Karpas-422 (cell line): ENCODE data around the gene RYR2. TPM values are rescaled to one million over a fixed set of nuclear protein-coding genes. Genes with fewer than 3 reads are reported as not detected.

Experiments
- DNase-seq: peaks from one replicate; pipeline ENCODE4 v3.0.0-alpha.2; 2015
- H2AFZ ChIP-seq: fragments of 200-600 bp; sonication (generic); 2 replicates; pipeline ENCODE4 v1.6.1; 2014; ENCODE audit warnings: antibody characterized with exemption, low read length, mixed read lengths
- H3K27ac ChIP-seq: fragments of 200-600 bp; sonication (generic); 2 replicates; pipeline ENCODE4 v1.5.1; 2014; ENCODE audit warnings: mild to moderate bottlenecking, low read length, moderate library complexity
- H3K27me3 ChIP-seq: fragments of 200-600 bp; sonication (generic); 2 replicates; pipeline ENCODE4 v1.6.1; 2014; ENCODE audit warnings: low read length, mixed read lengths
- H3K36me3 ChIP-seq: fragments of 200-600 bp; sonication (generic); 2 replicates; pipeline ENCODE4 v1.6.1; 2014; ENCODE audit warnings: low read length, mixed read lengths; ENCODE audit not compliant: insufficient read depth
- H3K4me1 ChIP-seq: fragments of 200-600 bp; sonication (generic); 2 replicates; pipeline ENCODE4 v1.6.1; 2014; ENCODE audit warnings: mild to moderate bottlenecking, low read length, mixed read lengths
- H3K4me2 ChIP-seq: fragments of 200-600 bp; sonication (generic); 2 replicates; pipeline ENCODE4 v1.6.1; 2014; ENCODE audit warnings: low read length, low read depth, mild to moderate bottlenecking; ENCODE audit not compliant: poor library complexity, severe bottlenecking
- H3K4me3 ChIP-seq: fragments of 200-600 bp; sonication (generic); 2 replicates; pipeline ENCODE4 v1.5.1; 2014; ENCODE audit warnings: mild to moderate bottlenecking, antibody characterized with exemption, low read length, mixed read lengths
- H3K79me2 ChIP-seq: fragments of 200-600 bp; sonication (generic); 2 replicates; pipeline ENCODE4 v1.6.1; 2014; ENCODE audit warnings: mild to moderate bottlenecking, low read length, mixed read lengths
- H3K9ac ChIP-seq: fragments of 200-600 bp; sonication (generic); 2 replicates; pipeline ENCODE4 v1.6.0; 2014; ENCODE audit warnings: low read length
- H3K9me2 ChIP-seq: fragments of 200-600 bp; sonication (generic), shearing (Covaris generic); replicated peaks from 2 replicates; pipeline ENCODE4 v1.6.0; 2014; ENCODE audit warnings: mild to moderate bottlenecking, low read length, moderate library complexity; ENCODE audit not compliant: insufficient read depth
- H3K9me3 ChIP-seq: fragments of 300-700, 200-600 bp; sonication (generic); 2 replicates; pipeline ENCODE4 v1.6.1; 2014; ENCODE audit warnings: low read length, mixed read lengths
- H4K20me1 ChIP-seq: fragments of 200-600 bp; sonication (generic); 2 replicates; pipeline ENCODE4 v1.6.1; 2014; ENCODE audit warnings: mild to moderate bottlenecking, antibody characterized with exemption, low read length, low read depth; ENCODE audit not compliant: insufficient read depth
- total RNA-seq: library from RNA; depleted of rRNA; stranded (reverse); fragments of >200 nt; shearing (Covaris generic); gene quantifications from 2 replicates; pipeline ENCODE4 v1.2.3, GENCODE V29; 2014; ENCODE audit warnings: low replicate concordance

RYR2 gene
- total RNA-seq, 1 experiment from 2014 or later, result not detected

DNA sequence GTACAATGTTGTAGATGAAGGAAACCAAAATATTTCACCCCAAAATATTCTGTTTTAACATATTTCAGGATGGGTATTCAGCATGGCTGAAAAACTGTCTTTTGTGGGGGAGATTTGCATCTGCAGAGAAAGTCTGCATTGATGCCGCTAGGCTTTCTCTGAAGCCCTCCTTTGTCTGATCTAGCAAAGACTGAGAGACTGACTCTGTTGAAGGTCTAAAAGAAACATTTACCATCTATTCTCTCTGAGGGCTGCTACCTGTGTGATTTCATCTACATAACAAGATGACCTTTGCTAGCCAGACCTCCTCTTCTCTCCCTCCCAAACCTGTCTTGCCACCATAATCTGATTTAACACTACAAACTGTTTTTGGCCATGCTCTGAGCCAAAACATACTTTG lies 25.4 kb upstream of the RYR2 start:
- H3K9ac ChIP-seq, result no peak overlapping the region
- no peak for DNase-seq
- H3K27ac ChIP-seq, result no peak overlapping the region
- H3K4me2 ChIP-seq, result no peak overlapping the region
- no peaks in the 10 kb centered on the region for H3K9me2 ChIP-seq
- H3K4me3 ChIP-seq, result no peak overlapping the region
- H3K9me3 ChIP-seq, result no peaks in the 10 kb centered on the region
- no peaks in the 10 kb centered on the region for H3K4me1 ChIP-seq
- no peaks in the 10 kb centered on the region for H3K27me3 ChIP-seq
- H2AFZ ChIP-seq, result no peak overlapping the region
- no peaks in the 10 kb centered on the region for H4K20me1 ChIP-seq
- H3K79me2 ChIP-seq, result no peaks in the 10 kb centered on the region
- no peaks in the 10 kb centered on the region for H3K36me3 ChIP-seq

DNA sequence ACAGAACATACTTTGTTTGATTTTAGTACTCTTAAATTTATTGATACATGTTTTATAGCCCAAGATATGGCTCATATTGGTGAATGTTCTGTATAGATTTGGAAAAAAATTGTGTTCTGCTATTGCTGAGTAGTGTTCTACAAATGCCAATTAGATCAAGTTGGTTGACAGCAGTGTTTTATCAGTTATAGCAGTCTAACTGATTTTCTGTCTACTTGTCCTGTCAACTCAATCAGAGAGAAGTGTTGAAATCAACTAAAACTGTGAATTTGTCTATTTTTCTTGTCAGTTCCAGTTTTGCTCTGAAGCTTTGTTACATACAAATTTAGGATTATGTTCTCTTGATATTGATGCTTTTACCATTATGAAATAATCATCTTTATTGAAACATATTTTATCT lies 23.1 kb upstream of the RYR2 start:
- H4K20me1 ChIP-seq, result no peaks in the 10 kb centered on the region
- no peaks in the 10 kb centered on the region for H3K36me3 ChIP-seq
- no peaks in the 10 kb centered on the region for H3K4me1 ChIP-seq

DNA sequence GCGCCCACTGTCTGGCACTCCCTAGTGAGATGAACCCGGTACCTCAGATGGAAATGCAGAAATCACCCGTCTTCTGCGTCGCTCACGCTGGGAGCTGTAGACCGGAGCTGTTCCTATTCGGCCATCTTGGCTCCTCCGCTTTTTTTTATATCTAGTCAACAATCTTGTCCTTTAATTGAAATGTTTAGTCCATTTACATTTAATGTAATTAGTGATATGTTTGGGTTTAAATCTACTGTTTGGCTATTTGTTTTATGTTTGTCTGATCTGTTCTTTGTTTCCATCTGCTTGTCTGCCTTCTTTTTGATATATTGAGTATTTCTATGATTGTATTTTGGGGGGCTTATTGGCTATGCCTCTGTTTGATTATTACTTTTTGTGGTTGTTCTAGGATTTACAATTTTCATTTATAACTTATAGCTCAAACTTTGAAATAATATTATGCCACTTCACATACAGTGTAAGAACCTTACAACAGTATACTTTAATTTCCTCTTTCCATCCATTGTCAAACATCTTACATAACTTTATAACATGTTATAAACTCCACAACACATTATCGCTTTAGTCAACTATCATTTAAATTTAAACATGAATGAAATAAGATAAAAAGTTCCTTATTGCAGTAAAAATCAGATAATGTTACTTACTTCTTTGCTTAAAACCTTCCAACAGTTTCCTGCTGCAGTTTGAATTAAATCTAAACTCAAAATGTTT lies 16.5 kb upstream of the RYR2 start:
- Histone ChIP-seq H3K36me3 (no peaks in the 10 kb centered on the region), H3K79me2 (no peaks in the 10 kb centered on the region), H3K27me3 (no peaks in the 10 kb centered on the region), H3K27ac (no peak overlapping the region), H4K20me1 (no peaks in the 10 kb centered on the region), H3K4me3 (no peak overlapping the region), H3K9me2 (no peaks in the 10 kb centered on the region), H3K9ac (no peak overlapping the region), H3K4me1 (no peaks in the 10 kb centered on the region), H2AFZ (no peak overlapping the region), H3K9me3 (no peaks in the 10 kb centered on the region), H3K4me2 (no peak overlapping the region)
- no peak for DNase-seq

More for the DNA sequence above, 23.1 kb upstream of the RYR2 start:
- no peak overlapping the region for H3K27ac ChIP-seq
- no peak overlapping the region for H3K4me2 ChIP-seq
- DNase-seq, result no peak
- H3K27me3 ChIP-seq, result no peaks in the 10 kb centered on the region
- no peaks in the 10 kb centered on the region for H3K79me2 ChIP-seq
- H3K4me3 ChIP-seq, result no peak overlapping the region
- H3K9me3 ChIP-seq, result no peaks in the 10 kb centered on the region
- no peak overlapping the region for H2AFZ ChIP-seq
- H3K9ac ChIP-seq, result no peak overlapping the region
- no peaks in the 10 kb centered on the region for H3K9me2 ChIP-seq

DNA sequence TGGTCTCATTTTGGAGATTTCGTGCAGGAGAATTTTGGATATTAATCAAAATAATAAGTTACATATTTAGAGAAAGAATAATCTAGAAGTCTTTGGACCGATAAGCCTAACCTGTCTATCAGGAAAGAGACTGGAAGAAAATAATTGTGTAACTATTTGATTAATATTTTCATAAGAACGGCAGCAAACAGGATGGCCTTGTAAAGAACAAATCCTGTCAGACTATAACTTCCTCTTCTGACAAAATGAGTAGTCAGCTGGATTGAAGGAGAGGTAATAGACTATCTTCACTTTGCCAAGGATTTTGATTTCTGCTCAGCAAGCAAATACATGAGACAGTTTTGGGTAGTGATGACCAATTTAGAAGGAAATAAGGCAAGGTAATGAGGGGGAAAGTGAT lies 12.7 kb upstream of the RYR2 start:
- no peaks in the 10 kb centered on the region for H3K36me3 ChIP-seq
- no peak overlapping the region for H2AFZ ChIP-seq

DNA sequence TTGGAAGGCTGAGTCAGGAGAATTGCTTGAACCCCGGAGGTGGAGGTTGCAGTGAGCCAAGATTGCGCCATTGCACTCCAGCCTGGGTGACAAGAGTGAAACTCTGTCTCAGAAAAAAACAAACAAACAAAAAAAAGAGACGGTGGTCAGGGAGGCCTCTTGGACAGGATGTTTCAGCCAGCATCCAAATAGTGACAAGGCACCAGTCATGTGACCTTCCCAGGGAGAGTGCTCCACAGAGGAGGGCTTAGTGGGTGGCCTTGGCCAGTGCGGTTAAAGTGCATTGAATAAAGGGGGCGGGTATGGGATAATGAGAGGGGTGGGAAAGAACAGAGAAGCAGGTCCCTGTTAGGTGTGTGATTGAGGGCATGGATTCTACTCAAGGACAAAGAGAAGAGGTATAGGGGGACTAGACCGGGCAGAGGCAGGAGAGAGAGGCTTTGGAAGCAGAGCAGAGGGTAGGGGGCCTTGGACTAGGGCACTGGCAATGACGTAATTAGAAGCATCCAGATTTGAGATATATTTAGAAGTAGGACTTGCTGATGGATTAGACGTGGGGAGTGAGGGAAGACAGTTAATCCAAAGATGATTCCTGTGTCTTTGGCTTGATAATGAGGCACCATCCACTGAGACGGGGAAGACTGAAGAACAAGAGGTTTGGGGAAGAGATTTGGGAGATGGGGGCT lies 12.0 kb upstream of the RYR2 start:
- Histone ChIP-seq H3K9me3 (no peaks in the 10 kb centered on the region), H4K20me1 (no peaks in the 10 kb centered on the region), H3K4me2 (no peak overlapping the region), H3K27me3 (no peaks in the 10 kb centered on the region), H3K4me3 (no peak overlapping the region), H3K79me2 (no peaks in the 10 kb centered on the region), H3K9ac (no peak overlapping the region), H2AFZ (no peak overlapping the region), H3K36me3 (no peaks in the 10 kb centered on the region), H3K9me2 (no peaks in the 10 kb centered on the region), H3K4me1 (peaks cover 9% of the 10 kb centered on the region), H3K27ac (no peak overlapping the region)
- DNase-seq, result no peak

More for the DNA sequence above, 12.7 kb upstream of the RYR2 start:
- H3K9me3 ChIP-seq, result no peaks in the 10 kb centered on the region
- no peaks in the 10 kb centered on the region for H4K20me1 ChIP-seq
- no peak overlapping the region for H3K4me2 ChIP-seq
- no peaks in the 10 kb centered on the region for H3K79me2 ChIP-seq
- no peak overlapping the region for H3K9ac ChIP-seq
- H3K27me3 ChIP-seq, result no peaks in the 10 kb centered on the region
- peaks cover 9% of the 10 kb centered on the region for H3K4me1 ChIP-seq
- no peaks in the 10 kb centered on the region for H3K9me2 ChIP-seq
- H3K27ac ChIP-seq, result no peak overlapping the region
- no peak overlapping the region for H3K4me3 ChIP-seq
- no peak for DNase-seq

DNA sequence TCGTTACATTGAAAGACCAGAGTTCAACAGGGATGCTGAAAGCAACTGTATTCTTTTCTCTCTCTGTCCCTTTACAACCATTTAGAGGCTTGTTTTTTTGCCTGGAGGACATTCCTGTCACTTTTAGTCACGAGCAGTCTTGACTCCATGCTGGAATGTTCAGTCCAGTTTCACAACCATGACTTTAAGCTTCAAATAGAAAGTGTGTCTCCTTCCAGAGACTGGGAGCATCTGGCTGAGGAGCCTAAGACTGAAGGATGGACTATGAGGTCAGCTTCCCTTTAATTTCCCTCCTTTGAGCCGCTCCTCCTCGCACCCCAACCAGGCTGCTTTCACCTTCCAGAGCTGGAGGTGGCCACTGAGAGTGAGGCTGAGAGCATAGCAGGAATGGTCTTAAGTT lies 10.5 kb upstream of the RYR2 start:
- peaks cover 9% of the 10 kb centered on the region for H3K4me1 ChIP-seq
- no peaks in the 10 kb centered on the region for H4K20me1 ChIP-seq
- H3K79me2 ChIP-seq, result no peaks in the 10 kb centered on the region
- no peaks in the 10 kb centered on the region for H3K27me3 ChIP-seq
- no peak overlapping the region for H3K27ac ChIP-seq
- no peak overlapping the region for H3K9ac ChIP-seq
- H2AFZ ChIP-seq, result no peak overlapping the region
- H3K36me3 ChIP-seq, result no peaks in the 10 kb centered on the region
- no peaks in the 10 kb centered on the region for H3K9me3 ChIP-seq
- H3K4me3 ChIP-seq, result no peak overlapping the region
- H3K4me2 ChIP-seq, result peak overlapping the region; percentile 15
- H3K9me2 ChIP-seq, result no peaks in the 10 kb centered on the region
- DNase-seq, result no peak

DNA sequence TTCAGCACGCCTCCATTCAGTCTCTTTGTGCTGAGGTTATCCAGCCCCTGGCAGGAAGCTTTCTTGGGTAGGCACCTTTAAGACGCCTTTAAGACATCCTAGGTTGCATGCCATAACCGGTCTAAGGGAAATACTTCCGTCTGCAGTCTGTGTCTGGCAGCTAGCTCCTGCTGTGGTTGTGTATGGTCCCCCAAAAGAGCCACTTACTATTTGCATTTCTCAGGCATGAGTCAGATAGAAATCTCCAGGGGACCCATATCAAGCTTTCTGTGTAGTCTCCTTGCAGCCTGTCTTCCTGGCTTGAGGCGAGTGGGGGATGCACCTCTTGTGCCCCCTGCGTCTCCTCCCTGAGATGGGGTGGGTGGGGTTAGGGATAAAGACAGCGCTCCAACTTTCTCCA lies 10.0 kb upstream of the RYR2 start:
- Histone ChIP-seq H4K20me1 (no peaks in the 10 kb centered on the region), H3K9me3 (no peaks in the 10 kb centered on the region), H3K4me2 (peak overlapping the region; percentile 15), H3K36me3 (no peaks in the 10 kb centered on the region), H3K4me1 (peaks cover 9% of the 10 kb centered on the region), H3K4me3 (no peak overlapping the region), H3K27ac (no peak overlapping the region), H3K9ac (no peak overlapping the region), H2AFZ (no peak overlapping the region), H3K9me2 (no peaks in the 10 kb centered on the region), H3K27me3 (no peaks in the 10 kb centered on the region), H3K79me2 (no peaks in the 10 kb centered on the region)
- peak; percentile 66 for DNase-seq

DNA sequence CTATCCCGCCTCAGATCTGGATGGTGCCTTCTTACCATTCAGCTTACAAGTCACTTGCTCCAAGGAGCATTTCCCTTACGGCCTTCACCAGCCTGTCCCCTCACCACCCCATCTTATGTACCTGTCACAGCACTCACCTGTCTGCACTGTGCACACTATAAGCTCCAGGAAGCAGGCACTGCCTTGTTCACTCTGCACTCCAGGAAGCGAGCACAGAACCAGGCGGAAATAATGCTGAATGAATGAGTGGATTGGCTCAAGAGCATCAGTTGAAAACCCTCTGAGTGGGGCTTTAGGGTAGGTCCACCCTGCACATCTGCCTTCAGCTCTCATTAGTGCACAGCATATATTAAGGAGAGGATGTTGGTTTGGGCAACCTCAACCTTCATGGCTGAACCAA lies 8.9 kb upstream of the RYR2 start:
- H3K27me3 ChIP-seq, result no peaks in the 10 kb centered on the region
- H3K27ac ChIP-seq, result no peak overlapping the region
- H3K4me3 ChIP-seq, result no peak overlapping the region
- no peak overlapping the region for H3K9ac ChIP-seq
- H3K4me2 ChIP-seq, result no peak overlapping the region
- no peak for DNase-seq
- no peak overlapping the region for H2AFZ ChIP-seq
- peaks cover 9% of the 10 kb centered on the region for H3K4me1 ChIP-seq
- H3K36me3 ChIP-seq, result no peaks in the 10 kb centered on the region
- no peaks in the 10 kb centered on the region for H3K9me3 ChIP-seq
- no peaks in the 10 kb centered on the region for H3K9me2 ChIP-seq
- no peaks in the 10 kb centered on the region for H3K79me2 ChIP-seq
- no peaks in the 10 kb centered on the region for H4K20me1 ChIP-seq
